Chondrocyte (in vitro differentiated cells): ENCODE measurements around the gene S100A4. TPM values are rescaled to one million over a fixed set of nuclear protein-coding genes. Genes with fewer than 3 reads are reported as not detected.
"Not testable (repeated sequence)": the region's sequence is repeated elsewhere in the genome, so short reads cannot be mapped to it uniquely, and the experiment has no call there.

Experiments
- DNase-seq: peaks from one replicate; pipeline ENCODE4 v3.0.0; 2021; ENCODE audit warnings: mixed read lengths, low spot score
- H3K27ac Mint-ChIP-seq: one replicate; pipeline ENCODE4 v1.8.0; 2021; ENCODE audit warnings: mild to moderate bottlenecking, moderate library complexity, mixed read lengths; ENCODE audit not compliant: unreplicated experiment
- H3K27me3 Mint-ChIP-seq: 2 replicates; pipeline ENCODE4 v1.8.0; 2021; ENCODE audit warnings: low read depth, mixed read lengths
- H3K36me3 Mint-ChIP-seq: 2 replicates; pipeline ENCODE4 v1.8.0; 2021; ENCODE audit warnings: low read depth, mixed read lengths
- H3K4me1 Mint-ChIP-seq: 2 replicates; pipeline ENCODE4 v1.8.0; 2021; ENCODE audit warnings: low read depth, mild to moderate bottlenecking, mixed read lengths
- H3K4me3 Mint-ChIP-seq: one replicate; pipeline ENCODE4 v1.8.0; 2021; ENCODE audit warnings: mild to moderate bottlenecking, moderate library complexity, mixed read lengths; ENCODE audit not compliant: unreplicated experiment
- H3K9me3 Mint-ChIP-seq: 2 replicates; pipeline ENCODE4 v1.8.0; 2021; ENCODE audit warnings: low read depth, mixed read lengths
- CTCF ChIP-seq: fragments of 200-600 bp; sonication (generic); IDR thresholded peaks from 2 replicates; pipeline ENCODE4 v1.5.0; 2021; ENCODE audit warnings: antibody characterized with exemption, mild to moderate bottlenecking, moderate library complexity
- total RNA-seq: library from RNA; stranded (reverse); gene quantifications from 3 replicates; pipeline ENCODE4 v1.2.1, GENCODE V29; 2021

Gene S100A4
- total RNA-seq, 1 donor from 2014 or later, result 388 TPM

- TF ChIP-seq CTCF, result no peak
- Mint-ChIP-seq H3K27me3 (no peaks in the 10 kb centered on the region), H3K27ac (no peak overlapping the region), H3K9me3 (no peaks in the 10 kb centered on the region), H3K4me3 (no peak overlapping the region), H3K4me1 (peaks cover 24% of the 10 kb centered on the region), H3K36me3 (no peaks in the 10 kb centered on the region)
- DNase-seq, result no peak
Measured at GRCh38 chr1:153531638-153532037, 14.0 kb downstream of the S100A4 start.

- no peak overlapping the region for H3K4me3 Mint-ChIP-seq
- no peak overlapping the region for H3K27ac Mint-ChIP-seq
Measured at GRCh38 chr1:153527683-153528040, 17.9 kb downstream of the S100A4 start.

DNA sequence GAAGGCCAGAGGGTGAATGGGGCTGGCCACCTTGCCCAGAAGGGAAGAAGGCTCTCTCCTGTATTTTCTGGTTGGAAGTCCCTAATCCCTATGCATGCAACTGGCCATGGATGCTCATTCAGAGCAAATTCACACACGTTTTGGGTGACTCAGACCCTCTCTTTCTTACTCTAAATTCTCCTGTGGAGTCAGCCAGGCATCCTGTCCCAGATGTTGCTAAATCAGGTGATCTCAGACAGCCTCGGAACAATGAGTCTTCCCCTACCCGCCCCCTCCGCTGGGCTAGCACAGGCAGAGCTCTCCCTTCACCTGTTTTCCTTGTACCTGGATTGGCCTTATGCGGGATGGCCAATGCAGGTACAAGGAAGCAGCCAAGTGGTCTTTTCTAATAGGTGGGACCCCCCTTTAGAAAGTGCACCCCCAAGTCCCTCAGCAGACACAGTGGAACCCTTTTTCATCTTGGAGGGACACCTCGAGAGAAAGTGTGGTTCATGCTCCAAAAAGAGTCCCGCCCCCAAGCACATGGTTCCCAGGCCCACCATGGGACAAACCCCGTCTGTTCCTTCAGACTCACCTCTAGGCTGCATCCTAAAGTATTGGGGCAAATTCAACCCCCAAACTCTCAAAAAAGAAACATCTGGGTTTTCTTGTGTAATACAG lies 18.5 kb downstream of the S100A4 start:
- DNase-seq, result no peak
- Mint-ChIP-seq H3K36me3 (no peaks in the 10 kb centered on the region), H3K4me1 (peaks cover 11% of the 10 kb centered on the region), H3K27ac (no peak overlapping the region), H3K4me3 (no peak overlapping the region), H3K27me3 (no peaks in the 10 kb centered on the region), H3K9me3 (no peaks in the 10 kb centered on the region)
- TF ChIP-seq CTCF, result no peak

More at GRCh38 chr1:153527683-153528040, 17.9 kb downstream of the S100A4 start:
- TF ChIP-seq CTCF, result no peak
- H3K27me3 Mint-ChIP-seq, result no peaks in the 10 kb centered on the region
- DNase-seq, result no peak
- H3K36me3 Mint-ChIP-seq, result no peaks in the 10 kb centered on the region
- H3K4me1 Mint-ChIP-seq, result peaks cover 15% of the 10 kb centered on the region
- no peaks in the 10 kb centered on the region for H3K9me3 Mint-ChIP-seq

GRCh38 chr1:153526132-153526543 lies 19.5 kb downstream of the S100A4 start:
- H3K4me3 Mint-ChIP-seq, result no peak overlapping the region
- no peaks in the 10 kb centered on the region for H3K9me3 Mint-ChIP-seq
- no peaks in the 10 kb centered on the region for H3K27me3 Mint-ChIP-seq
- no peak for DNase-seq
- no peaks in the 10 kb centered on the region for H3K36me3 Mint-ChIP-seq
- no peak overlapping the region for H3K27ac Mint-ChIP-seq
- no peak for TF ChIP-seq CTCF
- peaks cover 11% of the 10 kb centered on the region for H3K4me1 Mint-ChIP-seq

- H3K9me3 Mint-ChIP-seq, result no peaks in the 10 kb centered on the region
- H3K4me3 Mint-ChIP-seq, result no peak overlapping the region
- no peak for TF ChIP-seq CTCF
- no peaks in the 10 kb centered on the region for H3K27me3 Mint-ChIP-seq
- peak overlapping the region; percentile 54 for H3K27ac Mint-ChIP-seq
- no peak for DNase-seq
- peaks cover 19% of the 10 kb centered on the region for H3K4me1 Mint-ChIP-seq
- H3K36me3 Mint-ChIP-seq, result no peaks in the 10 kb centered on the region
Measured at GRCh38 chr1:153525088-153525728, 20.4 kb downstream of the S100A4 start.

- H3K9me3 Mint-ChIP-seq, DNase-seq, H3K27ac Mint-ChIP-seq, H3K27me3 Mint-ChIP-seq, H3K36me3 Mint-ChIP-seq, H3K4me3 Mint-ChIP-seq: not testable (repeated sequence)
- H3K4me1 Mint-ChIP-seq, result peaks cover 29% of the 10 kb centered on the region
Measured at GRCh38 chr1:153522353-153523048, 23.1 kb downstream of the S100A4 start.

DNA sequence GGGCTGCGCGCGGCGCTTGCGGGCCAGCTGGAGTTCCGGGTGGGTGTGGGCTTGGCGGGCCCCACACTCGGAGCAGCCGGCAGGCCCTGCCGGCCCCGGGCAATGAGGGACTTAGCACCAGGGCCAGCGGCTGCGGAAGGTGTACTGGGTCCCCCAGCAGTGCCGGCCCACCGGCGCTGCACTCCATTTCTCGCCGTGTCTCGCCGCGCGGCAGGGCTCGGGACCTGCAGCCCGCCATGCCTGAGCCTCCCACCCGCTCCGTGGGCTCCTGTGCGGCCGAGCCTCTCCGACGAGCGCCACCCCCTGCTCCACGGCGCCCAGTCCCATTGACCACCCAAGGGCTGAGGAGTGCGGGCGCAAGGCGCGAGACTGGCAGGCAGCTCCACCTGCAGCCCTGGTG lies 23.8 kb downstream of the S100A4 start:
- not testable (repeated sequence) for H3K36me3 Mint-ChIP-seq

More for the DNA sequence above, 23.8 kb downstream of the S100A4 start:
- not testable (repeated sequence) for DNase-seq, H3K27ac Mint-ChIP-seq, H3K27me3 Mint-ChIP-seq, H3K9me3 Mint-ChIP-seq, H3K4me3 Mint-ChIP-seq
- H3K4me1 Mint-ChIP-seq, result peaks cover 29% of the 10 kb centered on the region
